Adrenal gland (tissue), 12 donors: Measurements from ENCODE around the gene TOR1AIP1. TPM values are rescaled to one million over a fixed set of nuclear protein-coding genes. Genes with fewer than 3 reads are reported as not detected.

Experiments
- DNase-seq, 7 donors: peaks; one replicate each; pipeline ENCODE4 v3.0.0-alpha.2; 2019 to 2020
- H3K27ac ChIP-seq, 5 donors: fragments of 200-600 bp; sonication (generic) in 4 of 5; 1 replicate in 3 of 5; 2 replicates in 2 of 5; pipeline versions ENCODE4 v1.5.1 to v1.8.0; 2016 to 2020; ENCODE audit warnings: mild to moderate bottlenecking in 1 of 5
- H3K27me3 ChIP-seq: fragments of 200-600 bp; 2 replicates; pipeline ENCODE4 v1.8.0; 2021
- H3K36me3 ChIP-seq, 2 donors: fragments of 200-600 bp; replicated peaks in 1 of 2; 1 replicate in 1 of 2; 2 replicates in 1 of 2; pipeline versions ENCODE4 v1.5.1 to v1.8.0; 2018 to 2022
- H3K4me1 ChIP-seq, 2 donors: fragments of 200-600 bp; replicated peaks in 1 of 2; 1 replicate in 1 of 2; 2 replicates in 1 of 2; pipeline versions ENCODE4 v1.5.1 to v1.8.0; 2018 to 2021
- H3K4me3 ChIP-seq, 4 donors: fragments of 200-600 bp; sonication (generic) in 3 of 4; one replicate each; pipeline ENCODE4 v1.5.1; 2016 to 2018
- H3K9me3 ChIP-seq, 3 donors: fragments of 200-600 bp; sonication (generic) in 1 of 3; replicated peaks in 1 of 3; 1 replicate in 2 of 3; 2 replicates in 1 of 3; pipeline versions ENCODE4 v1.5.1 to v1.8.0; 2016 to 2021
- CTCF ChIP-seq, 6 experiments: fragments of 450-650 bp in 4 of 6; fragments of 200-600 bp in 2 of 6; sonication (generic) in 1 of 6; IDR thresholded peaks; 1 replicate in 5 of 6; 2 replicates in 1 of 6; pipeline versions ENCODE4 v1.5.1 to v1.8.0; 2016 to 2021; ENCODE audit warnings: antibody characterized with exemption in 6 of 6, mild to moderate bottlenecking in 2 of 6, moderate library complexity in 1 of 6
- POLR2A ChIP-seq, 2 donors: fragments of 450-650 bp; IDR thresholded peaks; one replicate each; pipeline ENCODE4 v1.6.1; 2017; ENCODE audit warnings: antibody characterized with exemption in 2 of 2, mild to moderate bottlenecking in 2 of 2, moderate library complexity in 1 of 2
- WGBS, 4 donors: extraction: QIAGEN DNeasy Blood & Tissue Kit in 2 of 4; methylation state at CpG; one replicate each; pipeline versions ENCODE4 v1.1.5 to v1.1.7; 2013 to 2017; 5-methylcytosine and 5-hydroxymethylcytosine counted together
- intact Hi-C, 2 donors: fragments of 100-400 bp; cut with DNase I; formaldehyde crosslinking; loops; one replicate each; pipeline versions ENCODE4 v1.14.1 to v1.15.0; 2022 to 2023
- polyA plus RNA-seq, 3 donors: library from polyadenylated mRNA; stranded (reverse); fragments of 200-250 nt in 2 of 3; fragments of 350-450 nt in 1 of 3; fragmentation: Illumina TruSeq in 1 of 3; extraction: RNeasy Lipid Tissue Mini Kit (QIAGEN cat#74804) in 1 of 3; gene quantifications; one replicate each; pipeline ENCODE4 v1.2.3, GENCODE V29; 2013 to 2014
- total RNA-seq, 9 donors: library from RNA; depleted of rRNA in 4 of 9; stranded (reverse); fragments of >200 nt in 4 of 9; fragments of 120-200 nt in 1 of 9; fragmentation: NEBNext Ultra II Directional in 1 of 9; extraction: Animal tissue kit (Norgen Biotek cat#: 25700) in 1 of 9; gene quantifications; one replicate each; pipeline versions ENCODE4 v1.1.0 to v1.2.4, GENCODE V29; 2013 to 2023
- donor health status: healthy with polysubstance abuse.
- donor health status: Bipolar disorder and iron deficiency.
- donor health status: DM: yes; HTN: yes; CAD: no.
- donor health status: DM: no; HTN: no; CAD: no.
- donor health status: DM: no; HTN: no; CAD: no.
- donor health status: DM: yes; HTN: yes; CAD: no.

Gene TOR1AIP1
- total and polyA plus RNA-seq, 12 donors, result 22.5 to 99.6 (median 58.1) TPM

GRCh38 chr1:179930867-179931266 lies 48.8 kb downstream of the TOR1AIP1 start:
- Histone ChIP-seq H3K27ac (no peak overlapping the region), H3K9me3 (no peaks in the 10 kb centered on the region), H3K4me3 (no peak overlapping the region), H3K4me1 (peaks cover 9 to 20% of the 10 kb centered on the region in 2 donors), H3K27me3 (no peaks in the 10 kb centered on the region), H3K36me3 (no peaks in the 10 kb centered on the region)
- DNase-seq, result no peak
- 66 to 71% (median 69%) methylated on average over 3 of the region's 3 CpGs for WGBS, 4 donors
- intact Hi-C loops, result no loop called here
- TF ChIP-seq POLR2A (IDR thresholded peaks at IDR 0.05) (no peak), CTCF (IDR thresholded peaks at IDR 0.05) (no peak)

- Histone ChIP-seq H3K27me3 (no peaks in the 10 kb centered on the region), H3K27ac (no peak overlapping the region), H3K4me1 (peaks cover 9 to 23% of the 10 kb centered on the region in 2 donors), H3K4me3 (no peak overlapping the region), H3K36me3 (no peaks in the 10 kb centered on the region), H3K9me3 (no peaks in the 10 kb centered on the region)
- DNase-seq, result no peak
- intact Hi-C loops, result no loop called here
- TF ChIP-seq CTCF (IDR thresholded peaks at IDR 0.05) (no peak), POLR2A (IDR thresholded peaks at IDR 0.05) (no peak)
- 85 to 100% (median 91%) methylated on average over 2 of the region's 2 CpGs for WGBS, 4 donors
These were observed 51.1 kb downstream of the TOR1AIP1 start for GRCh38 chr1:179933219-179933618.

GRCh38 chr1:179935909-179936496 lies 53.9 kb downstream of the TOR1AIP1 start:
- Histone ChIP-seq H3K36me3 (no peaks in the 10 kb centered on the region), H3K4me3 (no peak overlapping the region), H3K9me3 (no peaks in the 10 kb centered on the region), H3K27ac (no peak overlapping the region), H3K4me1 (peaks cover 4 to 19% of the 10 kb centered on the region in 2 donors), H3K27me3 (no peaks in the 10 kb centered on the region)
- intact Hi-C loops, result no loop called here
- 44 to 64% (median 59%) methylated on average over 1 of the region's 1 CpG for WGBS, 4 donors
- no peak for DNase-seq
- TF ChIP-seq POLR2A (IDR thresholded peaks at IDR 0.05), result no peak
- TF ChIP-seq CTCF (IDR thresholded peaks at IDR 0.05), result no peak

- H3K4me3 ChIP-seq, result no peak overlapping the region
- peaks cover 0 to 8% of the 10 kb centered on the region in 2 donors for H3K4me1 ChIP-seq
- no peaks in the 10 kb centered on the region for H3K27me3 ChIP-seq
- intact Hi-C loops, result no loop called here
- H3K36me3 ChIP-seq, result no peaks in the 10 kb centered on the region
- no peaks in the 10 kb centered on the region for H3K9me3 ChIP-seq
- DNase-seq, result no peak
- no peak overlapping the region for H3K27ac ChIP-seq
- TF ChIP-seq POLR2A (IDR thresholded peaks at IDR 0.05) (no peak), CTCF (IDR thresholded peaks at IDR 0.05) (no peak)
These were observed 55.7 kb downstream of the TOR1AIP1 start for GRCh38 chr1:179937668-179938254.
